ENCODE results near the gene PABPC3. TPM values are rescaled to one million over a fixed set of nuclear protein-coding genes. Genes with fewer than 3 reads are reported as not detected.

Gene PABPC3
- total RNA-seq, 1 experiment from 2014 or later: 0.18 TPM

DNA sequence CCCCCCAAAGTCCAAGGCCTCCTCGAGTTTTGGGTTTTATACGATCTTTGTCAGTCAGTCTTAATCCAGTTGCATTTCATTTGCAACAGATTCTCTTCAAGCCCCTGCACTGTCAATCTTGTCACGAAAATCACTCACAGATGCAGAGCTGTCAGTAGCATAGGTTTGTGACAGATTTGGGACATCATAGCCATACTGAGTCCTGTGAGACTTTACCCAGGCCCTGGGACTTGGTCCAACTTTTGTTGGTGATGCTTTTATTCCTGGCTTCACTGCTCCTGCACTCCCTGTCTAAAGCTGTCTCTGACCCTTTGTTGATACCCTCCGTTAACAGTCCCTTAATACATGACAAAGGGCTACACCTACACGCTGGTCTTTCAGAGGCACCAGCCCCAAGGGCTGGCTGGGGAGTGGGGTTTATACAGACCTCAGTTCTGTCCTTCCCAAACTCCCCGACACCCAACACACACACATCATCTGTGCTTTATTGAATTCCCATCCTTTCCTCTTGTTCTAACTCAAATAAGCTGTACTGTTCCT, 36.0 kb downstream of the PABPC3 start:
- TF ChIP-seq POLR2AphosphoS5 (IDR thresholded peaks at IDR 0.05; ENCODE audit: low read depth, low read length) (no peak), TCF7L2 (IDR thresholded peaks at IDR 0.05; ENCODE audit: low read depth, low read length) (no peak), SIN3A (IDR thresholded peaks at IDR 0.05; ENCODE audit: borderline replicate concordance, insufficient read depth, low read depth, low read length) (no peak)
- TF ChIP-seq, protein P1, sequence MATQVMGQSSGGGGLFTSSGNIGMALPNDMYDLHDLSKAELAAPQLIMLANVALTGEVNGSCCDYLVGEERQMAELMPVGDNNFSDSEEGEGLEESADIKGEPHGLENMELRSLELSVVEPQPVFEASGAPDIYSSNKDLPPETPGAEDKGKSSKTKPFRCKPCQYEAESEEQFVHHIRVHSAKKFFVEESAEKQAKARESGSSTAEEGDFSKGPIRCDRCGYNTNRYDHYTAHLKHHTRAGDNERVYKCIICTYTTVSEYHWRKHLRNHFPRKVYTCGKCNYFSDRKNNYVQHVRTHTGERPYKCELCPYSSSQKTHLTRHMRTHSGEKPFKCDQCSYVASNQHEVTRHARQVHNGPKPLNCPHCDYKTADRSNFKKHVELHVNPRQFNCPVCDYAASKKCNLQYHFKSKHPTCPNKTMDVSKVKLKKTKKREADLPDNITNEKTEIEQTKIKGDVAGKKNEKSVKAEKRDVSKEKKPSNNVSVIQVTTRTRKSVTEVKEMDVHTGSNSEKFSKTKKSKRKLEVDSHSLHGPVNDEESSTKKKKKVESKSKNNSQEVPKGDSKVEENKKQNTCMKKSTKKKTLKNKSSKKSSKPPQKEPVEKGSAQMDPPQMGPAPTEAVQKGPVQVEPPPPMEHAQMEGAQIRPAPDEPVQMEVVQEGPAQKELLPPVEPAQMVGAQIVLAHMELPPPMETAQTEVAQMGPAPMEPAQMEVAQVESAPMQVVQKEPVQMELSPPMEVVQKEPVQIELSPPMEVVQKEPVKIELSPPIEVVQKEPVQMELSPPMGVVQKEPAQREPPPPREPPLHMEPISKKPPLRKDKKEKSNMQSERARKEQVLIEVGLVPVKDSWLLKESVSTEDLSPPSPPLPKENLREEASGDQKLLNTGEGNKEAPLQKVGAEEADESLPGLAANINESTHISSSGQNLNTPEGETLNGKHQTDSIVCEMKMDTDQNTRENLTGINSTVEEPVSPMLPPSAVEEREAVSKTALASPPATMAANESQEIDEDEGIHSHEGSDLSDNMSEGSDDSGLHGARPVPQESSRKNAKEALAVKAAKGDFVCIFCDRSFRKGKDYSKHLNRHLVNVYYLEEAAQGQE (IDR thresholded peaks at IDR 0.05; ENCODE audit: insufficient read depth in 1 of 2, low read depth in 2 of 2, low read length in 1 of 2): no peak
- TF ChIP-seq, protein P2, sequence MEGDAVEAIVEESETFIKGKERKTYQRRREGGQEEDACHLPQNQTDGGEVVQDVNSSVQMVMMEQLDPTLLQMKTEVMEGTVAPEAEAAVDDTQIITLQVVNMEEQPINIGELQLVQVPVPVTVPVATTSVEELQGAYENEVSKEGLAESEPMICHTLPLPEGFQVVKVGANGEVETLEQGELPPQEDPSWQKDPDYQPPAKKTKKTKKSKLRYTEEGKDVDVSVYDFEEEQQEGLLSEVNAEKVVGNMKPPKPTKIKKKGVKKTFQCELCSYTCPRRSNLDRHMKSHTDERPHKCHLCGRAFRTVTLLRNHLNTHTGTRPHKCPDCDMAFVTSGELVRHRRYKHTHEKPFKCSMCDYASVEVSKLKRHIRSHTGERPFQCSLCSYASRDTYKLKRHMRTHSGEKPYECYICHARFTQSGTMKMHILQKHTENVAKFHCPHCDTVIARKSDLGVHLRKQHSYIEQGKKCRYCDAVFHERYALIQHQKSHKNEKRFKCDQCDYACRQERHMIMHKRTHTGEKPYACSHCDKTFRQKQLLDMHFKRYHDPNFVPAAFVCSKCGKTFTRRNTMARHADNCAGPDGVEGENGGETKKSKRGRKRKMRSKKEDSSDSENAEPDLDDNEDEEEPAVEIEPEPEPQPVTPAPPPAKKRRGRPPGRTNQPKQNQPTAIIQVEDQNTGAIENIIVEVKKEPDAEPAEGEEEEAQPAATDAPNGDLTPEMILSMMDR (IDR thresholded peaks at IDR 0.05): no peak
- Histone ChIP-seq H3K4me1 (ENCODE audit: control insufficient read depth, insufficient read depth, low read length) (no peaks in the 10 kb centered on the region), H3K27ac (ENCODE audit: low read length) (no peak overlapping the region), H3K36me3 (ENCODE audit: control insufficient read depth, insufficient read depth, low read length) (no peaks in the 10 kb centered on the region), H3K9me3 (ENCODE audit: control insufficient read depth, insufficient read depth, low read depth, low read length) (no peaks in the 10 kb centered on the region), H3K27me3 (ENCODE audit: control insufficient read depth, insufficient read depth, low read length) (no peaks in the 10 kb centered on the region; the same call in 1 of the 2 replicates), H3K4me3 (ENCODE audit: low read depth in 2 of 2, low read length in 2 of 2) (no peak overlapping the region)
- POLR2A ChIA-PET: no interaction called here
- CTCF ChIA-PET: interaction anchor here (0.6 kb wide), 2 partner anchors 18 to 128 kb away, joined by 3 to 5 read pairs; no protein-coding TSS in a partner anchor
- BruUV-seq (replicated peaks): no TSS peak
- DNase-seq (ENCODE audit: low read depth, low spot score): no peak
- intact Hi-C loops (cut with micrococcal nuclease; ENCODE audit: unreplicated experiment) (no loop called here), in situ Hi-C loops (cut with HindIII; ENCODE audit: low pct_unique_long_range_greater_than_20kb, low sequenced_read_pairs) (no loop called here)
- ATAC-seq: no peak

DNA sequence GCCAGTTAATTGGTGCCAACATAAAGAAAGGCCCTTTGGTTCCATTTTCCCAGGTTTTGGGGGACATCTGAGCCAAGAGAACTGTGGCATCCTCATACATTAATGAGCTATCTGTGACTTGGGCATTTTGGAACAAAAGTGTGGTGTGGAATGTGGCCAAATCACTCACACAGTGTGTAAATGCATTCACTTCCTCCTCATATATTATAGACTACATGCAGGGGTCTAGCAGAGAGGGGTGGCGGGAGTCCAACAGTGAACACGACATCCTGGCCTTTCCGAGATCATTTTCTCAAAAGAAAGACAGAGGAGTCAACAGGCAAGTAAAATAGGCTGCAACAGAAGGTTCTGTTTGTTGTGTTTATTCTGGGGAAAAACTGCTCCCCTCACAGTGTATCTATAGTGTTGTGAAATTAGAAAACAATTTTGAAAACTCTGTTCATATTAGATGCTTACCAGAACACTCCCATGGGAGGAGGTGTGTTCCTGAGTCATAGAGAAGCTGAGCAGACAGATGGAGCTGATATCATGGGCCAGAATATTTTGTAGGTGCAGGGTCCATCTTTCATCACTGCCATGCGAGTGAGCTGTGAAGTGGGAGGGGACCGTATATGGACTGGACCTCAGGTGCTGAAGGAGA, 36.9 kb downstream of the PABPC3 start:
- ATAC-seq (no peak), DNase-seq (ENCODE audit: low read depth, low spot score) (no peak)
- Histone ChIP-seq H3K27me3 (ENCODE audit: control insufficient read depth, insufficient read depth, low read length) (peaks cover 2% of the 10 kb centered on the region; the same call in 1 of the 2 replicates), H3K36me3 (ENCODE audit: control insufficient read depth, insufficient read depth, low read length) (no peaks in the 10 kb centered on the region), H3K27ac (ENCODE audit: low read length) (no peak overlapping the region), H3K4me3 (ENCODE audit: low read depth in 2 of 2, low read length in 2 of 2) (no peak overlapping the region), H3K9me3 (ENCODE audit: control insufficient read depth, insufficient read depth, low read depth, low read length) (no peaks in the 10 kb centered on the region), H3K4me1 (ENCODE audit: control insufficient read depth, insufficient read depth, low read length) (no peaks in the 10 kb centered on the region)
- intact Hi-C loops (cut with micrococcal nuclease; ENCODE audit: unreplicated experiment): no loop called here
- in situ Hi-C loops (cut with HindIII; ENCODE audit: low pct_unique_long_range_greater_than_20kb, low sequenced_read_pairs): no loop called here
- POLR2A ChIA-PET: no interaction called here
- TF ChIP-seq, protein P2 (IDR thresholded peaks at IDR 0.05): no peak
- TF ChIP-seq POLR2AphosphoS5 (IDR thresholded peaks at IDR 0.05; ENCODE audit: low read depth, low read length): no peak
- TF ChIP-seq, protein P1 (IDR thresholded peaks at IDR 0.05; ENCODE audit: insufficient read depth in 1 of 2, low read depth in 2 of 2, low read length in 1 of 2): no peak
- no peak for TF ChIP-seq SIN3A (IDR thresholded peaks at IDR 0.05; ENCODE audit: borderline replicate concordance, insufficient read depth, low read depth, low read length)
- BruUV-seq (replicated peaks): no TSS peak
- CTCF ChIA-PET: interaction anchor here (0.6 kb wide), 1 partner anchor 18 kb away, joined by 3 read pairs; no protein-coding TSS in a partner anchor
